Measurements from ENCODE around the gene PSMB8.

Gene PSMB8

GRCh38 chr6:32842021-32842650 is 1.7 kb downstream of the PSMB8 start:
- Histone ChIP-seq H3K4me3 (replicated peaks; ENCODE audit: insufficient read depth, low read length) (no peak overlapping the region), H3K27me3 (ENCODE audit: insufficient read depth, poor library complexity, severe bottlenecking) (no peaks in the 10 kb centered on the region), H3K27ac (replicated peaks) (no peak overlapping the region)
- DNase-seq (ENCODE audit: low read depth in 1 of 2, low spot score in 1 of 2), result no peak
- TF ChIP-seq, protein P1, sequence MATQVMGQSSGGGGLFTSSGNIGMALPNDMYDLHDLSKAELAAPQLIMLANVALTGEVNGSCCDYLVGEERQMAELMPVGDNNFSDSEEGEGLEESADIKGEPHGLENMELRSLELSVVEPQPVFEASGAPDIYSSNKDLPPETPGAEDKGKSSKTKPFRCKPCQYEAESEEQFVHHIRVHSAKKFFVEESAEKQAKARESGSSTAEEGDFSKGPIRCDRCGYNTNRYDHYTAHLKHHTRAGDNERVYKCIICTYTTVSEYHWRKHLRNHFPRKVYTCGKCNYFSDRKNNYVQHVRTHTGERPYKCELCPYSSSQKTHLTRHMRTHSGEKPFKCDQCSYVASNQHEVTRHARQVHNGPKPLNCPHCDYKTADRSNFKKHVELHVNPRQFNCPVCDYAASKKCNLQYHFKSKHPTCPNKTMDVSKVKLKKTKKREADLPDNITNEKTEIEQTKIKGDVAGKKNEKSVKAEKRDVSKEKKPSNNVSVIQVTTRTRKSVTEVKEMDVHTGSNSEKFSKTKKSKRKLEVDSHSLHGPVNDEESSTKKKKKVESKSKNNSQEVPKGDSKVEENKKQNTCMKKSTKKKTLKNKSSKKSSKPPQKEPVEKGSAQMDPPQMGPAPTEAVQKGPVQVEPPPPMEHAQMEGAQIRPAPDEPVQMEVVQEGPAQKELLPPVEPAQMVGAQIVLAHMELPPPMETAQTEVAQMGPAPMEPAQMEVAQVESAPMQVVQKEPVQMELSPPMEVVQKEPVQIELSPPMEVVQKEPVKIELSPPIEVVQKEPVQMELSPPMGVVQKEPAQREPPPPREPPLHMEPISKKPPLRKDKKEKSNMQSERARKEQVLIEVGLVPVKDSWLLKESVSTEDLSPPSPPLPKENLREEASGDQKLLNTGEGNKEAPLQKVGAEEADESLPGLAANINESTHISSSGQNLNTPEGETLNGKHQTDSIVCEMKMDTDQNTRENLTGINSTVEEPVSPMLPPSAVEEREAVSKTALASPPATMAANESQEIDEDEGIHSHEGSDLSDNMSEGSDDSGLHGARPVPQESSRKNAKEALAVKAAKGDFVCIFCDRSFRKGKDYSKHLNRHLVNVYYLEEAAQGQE (IDR thresholded peaks at IDR 0.05; ENCODE audit: insufficient replicate concordance, low read depth), result peak; percentile 12
- no peak for TF ChIP-seq GABPA (IDR thresholded peaks at IDR 0.05; ENCODE audit: low read depth)

- TF ChIP-seq SPI1 (IDR thresholded peaks at IDR 0.05; ENCODE audit: borderline replicate concordance, low read depth) (no peak), POLR2AphosphoS5 (IDR thresholded peaks at IDR 0.05; ENCODE audit: low read depth) (no peak), GABPA (IDR thresholded peaks at IDR 0.05; ENCODE audit: low read depth) (no peak), CTCF (IDR thresholded peaks at IDR 0.05; ENCODE audit: insufficient read depth, low read length) (no peak)
- TF ChIP-seq, protein P1 (IDR thresholded peaks at IDR 0.05; ENCODE audit: insufficient replicate concordance, low read depth), result no peak
- H3K27ac ChIP-seq (replicated peaks), result no peak overlapping the region
- H3K4me3 ChIP-seq (replicated peaks; ENCODE audit: insufficient read depth, low read length), result no peak overlapping the region
- H3K27me3 ChIP-seq (ENCODE audit: insufficient read depth, poor library complexity, severe bottlenecking), result no peaks in the 10 kb centered on the region
- no peak for DNase-seq (ENCODE audit: low read depth in 1 of 2, low spot score in 1 of 2)
These were observed 3.1 kb downstream of the PSMB8 start for GRCh38 chr6:32840604-32841246.

DNA sequence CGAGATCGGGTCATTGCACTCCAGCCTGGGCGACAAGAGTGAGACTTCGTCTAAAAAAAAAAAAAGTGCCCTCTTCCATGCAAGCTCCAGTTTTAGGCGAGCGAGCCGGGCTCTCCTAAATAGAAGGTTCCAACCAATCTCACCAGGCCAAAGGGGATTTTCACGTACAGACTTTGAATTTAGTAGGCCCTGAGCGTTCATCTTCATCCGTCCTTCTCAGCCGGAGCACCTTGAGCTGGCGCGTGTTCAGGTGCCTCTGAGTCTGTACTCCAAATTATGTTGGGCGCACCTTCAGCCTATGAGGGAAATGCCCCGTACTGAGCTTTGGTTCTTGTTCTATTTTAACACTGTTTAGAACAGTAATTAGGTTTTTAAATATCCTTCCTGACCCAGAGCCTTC is 4.5 kb downstream of the PSMB8 start:
- no peak overlapping the region for H3K27ac ChIP-seq (replicated peaks)
- TF ChIP-seq SPI1 (IDR thresholded peaks at IDR 0.05; ENCODE audit: borderline replicate concordance, low read depth) (no peak), POLR2AphosphoS5 (IDR thresholded peaks at IDR 0.05; ENCODE audit: low read depth) (no peak), GABPA (IDR thresholded peaks at IDR 0.05; ENCODE audit: low read depth) (no peak), CTCF (IDR thresholded peaks at IDR 0.05; ENCODE audit: insufficient read depth, low read length) (no peak)
- TF ChIP-seq, protein P1 (IDR thresholded peaks at IDR 0.05; ENCODE audit: insufficient replicate concordance, low read depth), result no peak
- no peak overlapping the region for H3K4me3 ChIP-seq (replicated peaks; ENCODE audit: insufficient read depth, low read length)
- H3K27me3 ChIP-seq (ENCODE audit: insufficient read depth, poor library complexity, severe bottlenecking), result no peaks in the 10 kb centered on the region
- no peak for DNase-seq (ENCODE audit: low read depth in 1 of 2, low spot score in 1 of 2)

All from HL-60 (cell line).